CD4-positive, alpha-beta T cell treated with Interleukin-4 for 1 hour (primary cell): Measurements from ENCODE around the gene NME7.
"Not testable (repeated sequence)": the region's sequence is repeated elsewhere in the genome, so short reads cannot be mapped to it uniquely, and the experiment has no call there.

ENCODE experiments used
- DNase-seq, 2 donors: peaks; one replicate each; pipeline ENCODE4 v3.0.0-alpha.2; 2020 to 2022

NME7 gene

DNA sequence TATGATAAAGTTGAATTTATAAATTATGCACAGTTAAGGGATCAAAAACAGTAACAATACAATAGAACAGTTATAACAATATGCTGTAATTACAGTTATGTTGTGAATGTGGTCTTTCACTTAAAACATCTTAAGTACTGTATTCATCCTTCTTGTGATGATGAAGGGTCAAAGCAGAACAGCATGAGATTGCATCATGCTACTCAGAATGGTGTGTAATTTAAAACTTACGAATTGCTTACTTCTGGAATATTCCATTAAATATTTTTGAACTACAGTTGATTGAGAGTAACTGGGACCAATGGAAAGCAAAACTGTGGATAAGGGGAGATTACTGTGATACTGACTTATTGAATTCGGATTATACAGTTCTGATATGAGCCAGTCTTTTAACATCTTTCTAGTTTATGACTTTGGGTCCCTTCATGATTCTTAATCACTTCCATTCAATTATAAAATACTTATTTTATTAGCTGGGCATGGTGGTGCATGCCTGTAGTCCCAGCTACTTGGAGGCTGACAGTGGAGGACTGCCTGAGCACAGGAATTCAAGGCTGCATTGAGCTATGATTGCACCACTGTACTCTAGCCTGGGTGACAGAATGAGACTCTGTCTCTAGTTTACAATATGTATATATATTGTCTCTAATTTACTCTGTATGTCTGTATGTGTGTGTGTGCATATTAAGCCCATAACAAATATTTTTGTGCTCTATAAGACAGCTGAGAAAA is 217.9 kb downstream of the NME7 start:
- DNase-seq, result no peak

DNA sequence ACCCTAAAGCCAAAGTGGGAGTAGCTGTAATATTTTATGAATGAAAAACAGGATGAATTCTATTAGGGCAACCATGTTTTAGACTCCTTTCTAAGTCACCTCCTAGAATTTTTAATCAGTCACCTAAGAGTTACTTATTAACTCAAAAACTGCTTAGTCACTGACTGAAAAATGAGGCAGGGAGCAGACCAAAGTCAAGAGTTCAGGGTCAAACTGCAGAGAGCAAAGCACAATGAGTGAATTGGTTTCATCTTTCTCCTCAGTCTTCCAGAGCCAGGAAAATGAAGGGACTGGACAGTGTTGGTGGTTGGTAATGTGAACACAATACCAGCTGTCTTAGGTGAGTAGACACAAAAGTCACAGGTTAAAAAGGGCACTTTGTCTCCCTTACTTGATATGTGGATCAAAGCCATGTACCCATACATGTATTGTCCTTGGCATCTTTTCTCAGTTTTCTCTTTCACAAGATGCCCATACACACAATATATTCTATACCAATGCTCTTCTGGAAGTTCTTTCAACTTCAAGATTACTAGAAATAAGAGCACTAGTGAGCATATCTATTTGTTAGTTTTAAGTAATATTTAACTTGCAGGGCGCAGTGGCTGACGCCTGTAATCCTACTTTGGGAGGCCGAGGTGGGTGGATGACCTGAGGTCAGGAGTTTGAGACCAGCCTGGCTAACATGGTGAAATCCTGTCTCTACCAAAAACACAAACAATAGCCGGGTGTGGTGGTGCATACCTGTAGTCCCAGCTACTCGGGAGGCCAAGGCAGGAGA is 218.9 kb downstream of the NME7 start:
- DNase-seq, result no peak

GRCh38 chr1:169146576-169147214 is 220.9 kb downstream of the NME7 start:
- DNase-seq, result no peak

GRCh38 chr1:169144941-169145626 is 222.5 kb downstream of the NME7 start:
- no peak for DNase-seq

GRCh38 chr1:169143984-169144383 is 223.6 kb downstream of the NME7 start:
- no peak for DNase-seq

DNA sequence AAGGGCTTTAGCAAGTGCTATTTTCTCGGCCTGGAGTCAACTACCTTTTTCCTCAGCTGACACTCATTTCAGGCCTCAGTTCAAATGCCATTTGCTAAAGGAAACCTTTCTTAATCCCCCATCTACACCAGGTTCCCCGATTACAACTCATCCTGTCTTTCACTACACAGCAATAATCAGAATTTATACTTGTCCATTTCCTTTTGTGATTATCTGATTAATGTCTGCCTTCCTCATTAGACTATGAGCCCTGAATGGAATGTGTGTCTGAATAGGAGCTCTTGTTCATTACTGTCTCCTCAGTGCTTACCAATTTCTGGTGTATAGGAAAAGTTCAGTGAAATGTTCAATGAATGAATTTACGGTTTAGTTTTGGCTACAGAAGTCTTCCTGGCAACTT is 224.3 kb downstream of the NME7 start:
- DNase-seq, result no peak

- no peak for DNase-seq
Measured at GRCh38 chr1:169142129-169142528, 225.5 kb downstream of the NME7 start.

DNA sequence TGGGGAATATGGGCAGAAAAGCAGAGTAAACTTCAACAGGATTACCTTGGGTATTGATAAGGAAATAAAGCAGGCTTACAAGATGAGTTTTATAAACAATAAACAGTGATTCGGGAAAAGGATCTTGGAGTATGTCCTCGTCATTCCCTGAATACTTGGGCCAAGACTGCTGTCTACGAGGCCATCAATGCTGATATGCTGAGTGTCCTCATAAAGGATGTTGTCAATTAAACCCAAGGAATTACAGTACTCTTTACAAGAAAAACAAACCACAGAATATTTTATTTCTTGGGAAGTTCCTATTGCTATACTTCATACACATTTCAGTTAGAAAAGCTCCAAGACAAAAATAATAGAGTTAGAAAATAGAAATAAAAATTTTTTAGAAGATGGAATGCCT is 226.2 kb downstream of the NME7 start:
- DNase-seq, result no peak

GRCh38 chr1:169138866-169139670 is 228.5 kb downstream of the NME7 start:
- no peak for DNase-seq

- no peak for DNase-seq
Measured at GRCh38 chr1:169137357-169137756, 230.2 kb downstream of the NME7 start.

GRCh38 chr1:169133801-169134502 is 233.6 kb downstream of the NME7 start:
- DNase-seq, result peak in 1 of 2 donors; percentile 12

GRCh38 chr1:169133228-169133576 is 234.4 kb downstream of the NME7 start:
- no peak for DNase-seq

- DNase-seq, result no peak
Measured at GRCh38 chr1:169132512-169133227, 234.9 kb downstream of the NME7 start.

DNA sequence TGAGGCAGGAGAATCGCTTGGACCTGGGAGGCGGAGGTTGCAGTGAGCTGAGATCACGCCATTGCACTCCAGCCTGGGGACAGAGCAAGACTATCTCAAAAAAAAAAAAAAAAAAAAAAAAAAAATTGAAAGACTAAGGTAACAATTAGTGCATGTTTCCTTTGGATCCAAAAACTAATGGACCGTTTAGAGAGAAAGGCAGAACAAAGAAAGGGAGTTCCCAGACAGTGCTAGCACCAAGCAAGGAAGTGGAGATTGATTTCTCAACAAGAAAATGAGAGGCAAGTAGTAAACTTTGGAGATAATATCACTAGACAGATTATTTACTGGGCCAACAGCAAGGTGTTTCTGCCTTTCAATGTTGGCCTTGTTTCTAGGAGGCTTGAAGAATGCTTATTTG is 236.9 kb downstream of the NME7 start:
- DNase-seq, result no peak

- DNase-seq, result no peak
Measured at GRCh38 chr1:169129109-169129784, 238.3 kb downstream of the NME7 start.

- DNase-seq, result no peak
Measured at GRCh38 chr1:169128562-169128961, 239.0 kb downstream of the NME7 start.

GRCh38 chr1:169127305-169127704 is 240.3 kb downstream of the NME7 start:
- no peak for DNase-seq

GRCh38 chr1:169126335-169126734 is 241.3 kb downstream of the NME7 start:
- DNase-seq, result no peak

GRCh38 chr1:169125597-169125996 is 242.0 kb downstream of the NME7 start:
- DNase-seq, result not testable (repeated sequence)

GRCh38 chr1:169124459-169124858 is 243.1 kb downstream of the NME7 start:
- no peak for DNase-seq

GRCh38 chr1:169122976-169123375 is 244.6 kb downstream of the NME7 start:
- no peak for DNase-seq
